Measurements from ENCODE around the gene MRPL53. TPM values are rescaled to one million over a fixed set of nuclear protein-coding genes. Genes with fewer than 3 reads are reported as not detected.
A peak's percentile ranks its signal among the peaks of the same experiment; 100 is the strongest.

The MRPL53 gene
- total and polyA plus RNA-seq, 2 experiments from 2014 or later = 7.7 to 65.1 TPM

- TF ChIP-seq EZH2 (IDR thresholded peaks at IDR 0.05; ENCODE audit: low read depth, unreplicated experiment) (peak; percentile 54), CTCF (conservative IDR thresholded peaks at IDR 0.05; ENCODE audit: low read depth in 2 of 2) (0 out of 4 replicates have a peak, but pooled peaks of 1 of the 2 experiments have one; percentile 7), POLR2AphosphoS5 (IDR thresholded peaks at IDR 0.05; ENCODE audit: low read depth) (no peak)
- no peak within 1 kb of the TSS for H3K27ac Mint-ChIP-seq
- H3K36me3 ChIP-seq (ENCODE audit: insufficient read depth) = no peaks in the 10 kb centered on the region
- ATAC-seq (peak; percentile 23), DNase-seq (ENCODE audit: low spot score) (peak; percentile 67)
- no peaks in the 10 kb centered on the region for H3K79me2 ChIP-seq (replicated peaks; ENCODE audit: insufficient read depth)
- H3K27ac ChIP-seq (ENCODE audit: low read depth) = no peak within 1 kb of the TSS
- H3K4me1 Mint-ChIP-seq = peaks cover 11% of the 10 kb centered on the region
- H3K4me2 ChIP-seq = peak within 1 kb of the TSS; percentile 80
- H3K9me3 Mint-ChIP-seq = peaks cover 24% of the 10 kb centered on the region
- H2AFZ ChIP-seq = peak within 1 kb of the TSS; percentile 94
- H4K20me1 ChIP-seq (replicated peaks; ENCODE audit: insufficient read depth) = no peaks in the 10 kb centered on the region; the same call in 1 of the 2 replicates
- peaks cover 93% of the 10 kb centered on the region for H3K27me3 Mint-ChIP-seq (ENCODE audit: insufficient read depth, low read depth, poor library complexity)
- H3F3A ChIP-seq (replicated peaks; ENCODE audit: low read depth) = peaks cover 5% of the 10 kb centered on the region; the same call in 1 of the 2 replicates
- H3K4me1 ChIP-seq (ENCODE audit: insufficient read depth) = peaks cover 15% of the 10 kb centered on the region; the same call in 1 of the 2 replicates
- peak within 1 kb of the TSS; percentile 70 for H3K4me3 Mint-ChIP-seq
- H3K27me3 ChIP-seq (ENCODE audit: insufficient read depth) = peaks cover 100% of the 10 kb centered on the region
- H3K36me3 Mint-ChIP-seq (ENCODE audit: low read depth) = peaks cover 8% of the 10 kb centered on the region
- peaks cover 7% of the 10 kb centered on the region for H3K9me2 ChIP-seq (ENCODE audit: insufficient read depth)
- peak within 1 kb of the TSS; percentile 57 for H3K4me3 ChIP-seq
Observed at GRCh38 chr2:74514368-74515270, 42.1 kb upstream of the MRPL53 start, which contains the start of gene TLX2. Gene TLX2 (plus strand): TSS chr2:74514450. CDS start chr2:74514807, 357 bp downstream.

GRCh38 chr2:74513605-74514367 is 41.3 kb upstream of the MRPL53 start:
- H3F3A ChIP-seq (replicated peaks; ENCODE audit: low read depth) = peaks cover 5% of the 10 kb centered on the region; the same call in 1 of the 2 replicates
- Mint-ChIP-seq H3K4me3 (peak overlapping the region; percentile 64), H3K27ac (no peak overlapping the region), H3K4me1 (peaks cover 12% of the 10 kb centered on the region), H3K36me3 (ENCODE audit: low read depth) (peaks cover 8% of the 10 kb centered on the region), H3K27me3 (ENCODE audit: insufficient read depth, low read depth, poor library complexity) (peaks cover 94% of the 10 kb centered on the region), H3K9me3 (peaks cover 24% of the 10 kb centered on the region)
- no peak overlapping the region for H3K27ac ChIP-seq (ENCODE audit: low read depth)
- TF ChIP-seq ETS1 (IDR thresholded peaks at IDR 0.05) (no peak), EZH2 (IDR thresholded peaks at IDR 0.05; ENCODE audit: low read depth, unreplicated experiment) (peak; percentile 92), ZNF331 (CRISPR knock-in tag; IDR thresholded peaks at IDR 0.05; ENCODE audit: low read depth) (no peak), EZH2phosphoT487 (IDR thresholded peaks at IDR 0.05; ENCODE audit: unreplicated experiment) (peak; percentile 92), POLR2AphosphoS5 (IDR thresholded peaks at IDR 0.05; ENCODE audit: low read depth) (no peak), JUNB (IDR thresholded peaks at IDR 0.05; ENCODE audit: unreplicated experiment) (no peak), STAT1 (IDR thresholded peaks at IDR 0.05; ENCODE audit: unreplicated experiment) (no peak)
- DNase-seq (ENCODE audit: low spot score) (peak; percentile 65), ATAC-seq (peak; percentile 13)
- peaks cover 7% of the 10 kb centered on the region for H3K9me2 ChIP-seq (ENCODE audit: insufficient read depth)
- no peaks in the 10 kb centered on the region for H3K79me2 ChIP-seq (replicated peaks; ENCODE audit: insufficient read depth)
- peaks cover 17% of the 10 kb centered on the region; the same call in 1 of the 2 replicates for H3K4me1 ChIP-seq (ENCODE audit: insufficient read depth)
- H3K27me3 ChIP-seq (ENCODE audit: insufficient read depth) = peaks cover 100% of the 10 kb centered on the region
- peak overlapping the region; percentile 57 for H3K4me3 ChIP-seq
- peak overlapping the region; percentile 94 for H2AFZ ChIP-seq
- H4K20me1 ChIP-seq (replicated peaks; ENCODE audit: insufficient read depth) = no peaks in the 10 kb centered on the region; the same call in 1 of the 2 replicates
- no peaks in the 10 kb centered on the region for H3K36me3 ChIP-seq (ENCODE audit: insufficient read depth)
- peak overlapping the region; percentile 80 for H3K4me2 ChIP-seq
